Muscle layer of colon (tissue), 2 donors: ENCODE data around the gene MTHFSD.
A peak's percentile ranks its signal among the peaks of the same experiment; 100 is the strongest.

Source experiments
- H3K27ac ChIP-seq: one replicate; pipeline ENCODE4 v1.7.0; 2013; ENCODE audit warnings: low read depth, mild to moderate bottlenecking, low read length, moderate library complexity
- H3K27me3 ChIP-seq, 2 donors: one replicate each; pipeline ENCODE4 v1.7.0; 2013; ENCODE audit warnings: low read length in 2 of 2, mild to moderate bottlenecking in 2 of 2; ENCODE audit not compliant: insufficient read depth in 2 of 2, control insufficient read depth in 1 of 2
- H3K36me3 ChIP-seq: one replicate; pipeline ENCODE4 v1.7.0; 2013; ENCODE audit warnings: mild to moderate bottlenecking, low read length; ENCODE audit not compliant: insufficient read depth
- H3K4me1 ChIP-seq: one replicate; pipeline ENCODE4 v1.7.0; 2013; ENCODE audit warnings: mild to moderate bottlenecking, low read length; ENCODE audit not compliant: insufficient read depth
- H3K4me3 ChIP-seq, 2 donors: one replicate each; pipeline ENCODE4 v1.7.0; 2013; ENCODE audit warnings: low read length in 2 of 2, low read depth in 1 of 2, mild to moderate bottlenecking in 1 of 2, moderate library complexity in 1 of 2
- H3K9ac ChIP-seq: one replicate; pipeline ENCODE4 v1.7.0; 2013; ENCODE audit warnings: low read length
- H3K9me3 ChIP-seq: one replicate; pipeline ENCODE4 v1.7.0; 2013; ENCODE audit warnings: mild to moderate bottlenecking, low read length
- donor health status: abdominal sarcoma.
- donor health status: Adenocarcinoma of cecum.

Gene MTHFSD

GRCh38 chr16:86505899-86506864, 48.9 kb downstream of the MTHFSD start:
- Histone ChIP-seq H3K9ac (peak overlapping the region; percentile 67), H3K27ac (peak overlapping the region; percentile 99)

GRCh38 chr16:86505185-86505898, 49.7 kb downstream of the MTHFSD start:
- Histone ChIP-seq H3K4me1 (peaks cover 32% of the 10 kb centered on the region), H3K9me3 (no peaks in the 10 kb centered on the region), H3K36me3 (no peaks in the 10 kb centered on the region), H3K27ac (peak overlapping the region; percentile 99), H3K4me3 (peak overlapping the region; percentile 91 to 95), H3K27me3 (peaks cover 5% of the 10 kb centered on the region in 2 donors), H3K9ac (peak overlapping the region; percentile 94)

More at GRCh38 chr16:86505899-86506864, 48.9 kb downstream of the MTHFSD start:
- Histone ChIP-seq H3K4me3 (peak overlapping the region; percentile 91 to 95), H3K4me1 (peaks cover 23% of the 10 kb centered on the region), H3K9me3 (no peaks in the 10 kb centered on the region), H3K27me3 (peaks cover 5% of the 10 kb centered on the region in 2 donors), H3K36me3 (no peaks in the 10 kb centered on the region)

GRCh38 chr16:86504315-86505184, 50.5 kb downstream of the MTHFSD start:
- Histone ChIP-seq H3K9ac (peak overlapping the region; percentile 94), H3K36me3 (no peaks in the 10 kb centered on the region), H3K4me3 (peak overlapping the region; percentile 56 to 79), H3K27ac (peak overlapping the region; percentile 94), H3K4me1 (peaks cover 33% of the 10 kb centered on the region), H3K27me3 (peaks cover 5% of the 10 kb centered on the region in 2 donors), H3K9me3 (no peaks in the 10 kb centered on the region)

- Histone ChIP-seq H3K4me1 (peaks cover 33% of the 10 kb centered on the region), H3K9ac (peak overlapping the region; percentile 94), H3K27ac (peak overlapping the region; percentile 94), H3K4me3 (peak overlapping the region in 1 of 2 donors; percentile 79), H3K27me3 (peaks cover 5 to 7% of the 10 kb centered on the region in 2 donors), H3K9me3 (no peaks in the 10 kb centered on the region), H3K36me3 (no peaks in the 10 kb centered on the region)
These were observed 51.2 kb downstream of the MTHFSD start for GRCh38 chr16:86503830-86504229.

GRCh38 chr16:86502856-86503748, 51.9 kb downstream of the MTHFSD start:
- Histone ChIP-seq H3K27ac (peak overlapping the region; percentile 94), H3K36me3 (no peaks in the 10 kb centered on the region), H3K9ac (peak overlapping the region; percentile 94), H3K4me3 (peak overlapping the region; percentile 28 to 95), H3K9me3 (no peaks in the 10 kb centered on the region), H3K27me3 (peaks cover 5 to 8% of the 10 kb centered on the region in 2 donors), H3K4me1 (peaks cover 33% of the 10 kb centered on the region)

GRCh38 chr16:86501989-86502855, 52.8 kb downstream of the MTHFSD start:
- Histone ChIP-seq H3K27ac (peak overlapping the region; percentile 94), H3K36me3 (no peaks in the 10 kb centered on the region), H3K4me3 (peak overlapping the region in 1 of 2 donors; percentile 95), H3K4me1 (peaks cover 33% of the 10 kb centered on the region), H3K9ac (peak overlapping the region; percentile 94), H3K9me3 (no peaks in the 10 kb centered on the region), H3K27me3 (peaks cover 5 to 8% of the 10 kb centered on the region in 2 donors)

GRCh38 chr16:86500708-86501510, 54.1 kb downstream of the MTHFSD start:
- Histone ChIP-seq H3K9me3 (no peaks in the 10 kb centered on the region), H3K4me3 (peak overlapping the region in 1 of 2 donors; percentile 95)

GRCh38 chr16:86499889-86500707, 54.9 kb downstream of the MTHFSD start:
- Histone ChIP-seq H3K27me3 (peaks cover 5 to 8% of the 10 kb centered on the region in 2 donors), H3K9me3 (no peaks in the 10 kb centered on the region), H3K4me1 (peaks cover 29% of the 10 kb centered on the region), H3K36me3 (no peaks in the 10 kb centered on the region), H3K9ac (peak overlapping the region; percentile 94), H3K4me3 (peak overlapping the region in 1 of 2 donors; percentile 95), H3K27ac (peak overlapping the region; percentile 94)

More at GRCh38 chr16:86500708-86501510, 54.1 kb downstream of the MTHFSD start:
- H3K27me3 ChIP-seq, result peaks cover 5 to 8% of the 10 kb centered on the region in 2 donors
- no peaks in the 10 kb centered on the region for H3K36me3 ChIP-seq
- peak overlapping the region; percentile 94 for H3K9ac ChIP-seq
- peak overlapping the region; percentile 94 for H3K27ac ChIP-seq
- peaks cover 29% of the 10 kb centered on the region for H3K4me1 ChIP-seq
